GM18868 (cell line): ENCODE results near the gene TSPAN11.
A peak's percentile ranks its signal among the peaks of the same experiment; 100 is the strongest.
"Not testable (repeated sequence)": the region's sequence is repeated elsewhere in the genome, so short reads cannot be mapped to it uniquely, and the experiment has no call there.

Experiments
- ATAC-seq: cut with Tn5 transposase; IDR thresholded peaks from one replicate; pipeline ENCODE4 v1.9.1; 2021; ENCODE audit warnings: mild to moderate bottlenecking, moderate library complexity; ENCODE audit not compliant: unreplicated experiment

The TSPAN11 gene

DNA sequence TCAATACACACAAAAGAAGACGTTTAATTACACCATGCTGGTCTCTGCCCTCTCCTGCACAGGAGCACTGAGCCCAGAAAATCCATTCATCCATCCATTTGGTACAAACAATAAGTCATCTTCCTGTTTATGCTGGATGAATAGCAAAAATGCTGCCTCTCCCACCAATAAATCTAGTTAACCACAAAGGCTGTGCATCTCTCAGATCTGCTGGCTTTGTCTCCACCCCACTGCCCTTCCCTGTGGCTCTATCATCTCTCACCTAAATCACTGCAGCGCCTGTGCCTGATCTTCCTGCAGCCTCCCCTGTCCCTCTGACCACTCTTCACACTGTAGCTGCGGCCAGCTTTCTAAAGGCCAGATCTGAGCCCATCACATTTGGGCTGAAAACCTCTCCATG is 74.2 kb downstream of the TSPAN11 start:
- ATAC-seq, result no peak

DNA sequence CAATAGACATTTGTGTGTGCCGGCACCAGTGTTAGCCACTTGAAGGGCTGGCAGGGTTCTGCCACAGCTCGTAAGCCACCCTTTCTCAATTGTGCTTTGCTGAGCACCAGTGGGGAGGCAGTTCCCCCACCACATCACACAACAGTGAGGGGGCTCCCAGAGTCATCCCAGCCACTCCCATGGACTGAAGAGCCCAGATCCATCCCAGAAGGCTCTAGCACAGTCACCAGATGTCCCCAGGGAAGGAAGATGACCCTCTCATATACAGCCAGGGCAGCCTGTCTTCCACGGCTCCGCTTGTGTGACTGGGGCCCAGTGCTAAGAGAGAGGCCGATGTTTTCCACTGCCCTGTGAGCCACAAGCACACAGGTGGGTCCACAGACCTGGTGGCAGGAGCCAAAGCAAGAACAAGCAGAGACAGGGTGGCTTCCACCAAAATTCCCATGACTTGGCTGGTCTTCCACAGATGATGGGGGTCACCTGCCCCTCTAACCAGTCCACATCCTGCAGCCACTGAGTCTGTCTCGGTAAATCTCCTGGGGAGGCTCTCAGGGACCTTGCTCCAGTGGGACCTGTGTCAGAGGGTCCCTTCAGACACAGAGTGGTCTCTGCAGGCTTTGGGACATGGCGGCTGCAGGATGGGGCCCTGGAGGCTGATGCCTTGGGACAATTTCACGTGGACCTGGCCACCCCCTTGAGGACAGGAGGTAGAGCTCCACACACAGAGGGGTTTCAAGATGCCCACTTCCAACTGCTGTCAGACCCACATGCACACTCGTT is 75.2 kb downstream of the TSPAN11 start:
- ATAC-seq, result no peak

GRCh38 chr12:31002361-31002725 is 75.8 kb downstream of the TSPAN11 start:
- peak; percentile 31 for ATAC-seq

GRCh38 chr12:31002999-31003398 is 76.5 kb downstream of the TSPAN11 start:
- peak; percentile 71 for ATAC-seq

- no peak for ATAC-seq
Observed at GRCh38 chr12:31003861-31004640, 77.5 kb downstream of the TSPAN11 start.

DNA sequence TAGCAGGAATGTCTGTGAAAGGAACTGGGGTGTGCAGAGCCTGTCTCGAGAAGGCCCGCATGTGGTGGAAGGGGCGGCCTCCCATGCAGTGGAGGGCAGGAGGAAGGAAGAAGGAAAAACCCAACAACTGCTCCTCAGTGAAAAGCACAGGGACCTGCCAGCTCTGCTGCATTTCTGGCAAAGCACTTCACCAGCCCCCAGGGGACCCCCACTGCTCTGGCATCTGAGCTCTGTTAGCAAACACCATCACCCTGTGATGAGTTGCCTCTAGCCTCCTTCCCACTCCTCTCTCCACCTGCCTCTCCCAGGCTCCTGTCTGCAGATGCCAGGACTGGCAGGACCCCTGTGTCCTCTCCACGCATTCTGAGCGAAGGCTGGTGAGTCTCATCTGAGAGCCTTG is 78.1 kb downstream of the TSPAN11 start:
- no peak for ATAC-seq

GRCh38 chr12:31005256-31005943 is 78.9 kb downstream of the TSPAN11 start:
- no peak for ATAC-seq

GRCh38 chr12:31005944-31006361 is 79.4 kb downstream of the TSPAN11 start:
- no peak for ATAC-seq

DNA sequence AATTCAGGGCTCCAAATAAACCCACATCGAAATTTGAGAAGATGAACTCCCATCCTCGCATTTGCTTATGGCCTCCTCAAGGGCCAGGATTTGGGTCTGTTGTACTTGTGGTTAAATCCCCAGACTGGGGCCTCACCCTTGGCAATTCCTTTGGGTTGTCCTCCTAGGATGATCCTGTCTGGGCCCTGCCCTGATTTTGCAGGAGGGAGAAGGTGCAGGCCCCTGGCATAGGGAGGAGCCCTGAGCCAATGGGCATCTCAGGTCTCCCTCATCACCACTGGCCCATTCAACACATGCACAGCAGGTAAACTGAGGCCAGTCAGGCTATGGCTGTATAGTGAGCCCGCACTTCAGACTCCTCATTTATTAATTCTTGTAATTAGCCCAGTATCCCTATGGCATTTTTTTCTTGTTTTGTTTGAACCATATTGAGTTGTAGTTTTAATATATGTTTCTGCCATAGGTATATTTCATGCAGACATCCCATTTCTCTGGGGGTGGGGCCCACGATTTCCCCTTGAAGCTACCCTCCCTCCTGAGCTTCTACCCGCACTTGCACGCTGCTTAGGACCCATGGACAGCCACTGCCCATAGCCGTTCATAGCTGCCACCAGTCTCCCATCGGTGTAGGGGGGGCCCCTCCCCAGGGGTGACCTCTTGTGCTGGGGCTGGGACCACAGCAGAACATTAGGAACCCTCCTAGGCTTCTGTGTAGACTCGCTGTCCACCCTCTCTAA is 80.0 kb downstream of the TSPAN11 start:
- ATAC-seq, result no peak

DNA sequence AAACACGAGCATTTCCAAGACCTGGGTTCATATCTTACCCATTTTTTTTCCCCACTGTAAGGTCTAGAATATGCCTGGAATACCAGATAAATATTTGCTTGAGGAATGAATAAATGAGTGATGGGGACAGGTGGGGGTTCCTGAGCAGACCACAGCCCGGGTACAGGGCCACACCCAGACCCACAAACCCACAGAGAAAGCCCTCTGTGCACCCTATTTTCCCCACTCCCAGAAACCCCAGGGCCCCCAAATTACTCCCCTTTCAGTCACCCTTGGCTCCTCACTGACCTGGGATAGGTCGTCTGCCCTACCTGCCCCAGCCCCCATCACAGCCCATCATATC is 80.6 kb downstream of the TSPAN11 start:
- ATAC-seq, result no peak

- no peak for ATAC-seq
Observed at GRCh38 chr12:31007636-31008175, 81.2 kb downstream of the TSPAN11 start.

DNA sequence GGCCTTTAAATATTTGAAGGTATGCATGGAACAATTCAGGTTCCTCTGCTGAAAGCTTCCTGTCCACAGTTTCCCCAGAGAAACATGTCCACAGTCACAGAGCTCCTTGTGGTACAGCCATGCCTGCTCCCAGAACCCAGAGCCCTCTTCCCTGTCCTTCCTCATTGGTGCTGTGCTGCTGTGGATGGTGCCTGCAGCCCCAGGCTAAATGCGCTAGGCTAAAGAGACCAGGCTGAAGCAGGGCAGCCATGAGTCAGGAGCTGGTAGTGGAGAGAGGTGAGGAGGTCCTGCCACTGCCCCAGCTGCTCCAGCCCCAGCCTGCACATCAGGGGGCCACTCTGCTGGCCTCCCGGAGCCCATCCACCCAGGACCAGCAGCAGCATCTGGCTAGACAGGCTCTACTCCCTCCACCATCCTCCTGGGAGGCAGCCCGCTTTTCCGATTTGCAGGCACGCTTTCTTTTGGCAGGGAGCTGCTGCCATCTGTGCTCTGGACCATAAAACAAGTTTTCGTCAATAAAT is 81.8 kb downstream of the TSPAN11 start:
- no peak for ATAC-seq

DNA sequence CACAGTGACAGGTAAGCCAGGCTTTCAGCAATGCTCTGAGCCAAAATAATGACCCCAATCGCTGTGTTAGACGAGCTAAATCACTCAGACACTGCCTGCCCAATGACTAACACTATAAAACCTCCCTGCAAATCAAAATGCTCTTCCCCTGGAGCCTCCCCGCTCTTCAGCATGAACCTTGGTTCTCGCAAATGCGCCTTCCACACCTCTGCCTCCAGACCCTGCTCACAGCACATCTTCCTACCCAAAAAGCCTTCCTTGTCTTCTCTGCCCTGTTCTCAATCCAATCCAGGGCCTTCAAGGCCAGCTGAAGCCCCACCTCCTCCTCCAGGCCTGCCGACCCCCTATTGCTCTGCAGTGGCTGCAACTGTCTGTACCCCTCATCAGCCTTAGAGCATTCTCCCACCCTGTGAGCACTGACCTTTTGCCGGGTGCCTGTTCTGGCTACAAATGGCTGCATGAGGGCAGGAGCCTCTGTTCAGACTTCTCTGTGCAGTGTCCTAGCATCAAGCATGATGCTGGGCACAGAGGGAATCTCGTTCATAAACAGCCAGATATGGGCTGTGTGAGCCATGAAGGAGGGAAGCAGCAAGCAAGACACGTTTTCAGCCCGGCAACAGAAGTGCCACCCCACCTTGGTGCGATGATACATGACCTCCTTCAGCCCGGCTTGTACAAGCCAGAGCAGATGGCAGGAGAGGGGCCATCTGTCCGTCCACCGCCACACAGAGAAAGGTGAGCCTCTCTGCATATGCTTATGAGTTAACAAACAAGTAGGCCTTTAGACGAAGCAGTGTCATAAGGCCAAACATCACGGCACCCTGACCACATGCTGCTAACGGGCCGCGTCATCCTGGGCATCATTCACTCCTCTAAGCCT is 82.7 kb downstream of the TSPAN11 start:
- ATAC-seq, result no peak

- no peak for ATAC-seq
Observed at GRCh38 chr12:31009976-31010375, 83.4 kb downstream of the TSPAN11 start.

GRCh38 chr12:31011336-31011735 is 84.8 kb downstream of the TSPAN11 start:
- no peak for ATAC-seq

DNA sequence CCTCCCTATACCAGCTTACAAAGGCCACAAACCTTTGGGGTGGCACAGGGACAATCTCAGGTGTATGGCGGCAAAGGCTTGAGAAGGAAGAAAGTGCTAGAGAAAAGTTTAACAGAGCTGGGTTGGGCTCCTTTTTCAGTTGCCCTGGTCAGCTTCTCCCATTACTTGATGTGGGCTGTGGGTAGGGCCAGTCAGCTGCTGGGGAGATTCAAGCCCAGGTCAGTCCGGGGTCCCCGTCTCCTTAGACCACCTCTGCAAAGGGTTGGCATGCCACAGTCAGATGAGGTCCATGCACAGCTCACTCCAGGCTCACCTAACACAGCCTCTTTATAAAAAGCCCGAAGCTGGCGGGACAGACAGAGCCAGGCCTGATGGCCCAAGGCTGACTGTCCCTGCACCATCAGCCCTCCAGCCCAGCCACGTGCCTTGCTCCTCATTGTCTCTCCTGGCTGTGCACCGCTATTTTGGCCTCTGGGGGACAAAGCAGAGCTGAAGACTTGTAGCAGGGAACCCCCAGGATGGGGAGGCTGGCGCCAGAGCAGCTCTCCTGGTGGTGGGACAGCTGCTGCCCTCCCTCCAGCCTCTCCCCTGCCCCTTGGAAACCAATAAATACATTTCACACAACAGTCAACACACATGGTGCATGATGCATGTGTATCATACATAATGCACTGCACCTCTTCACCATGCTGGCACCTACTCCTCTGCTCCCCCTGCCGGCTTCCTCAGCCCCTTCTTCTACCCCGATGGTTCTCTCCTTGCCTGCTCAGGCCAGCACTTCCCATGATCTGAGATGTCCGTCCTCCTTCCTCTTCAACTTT is 85.4 kb downstream of the TSPAN11 start:
- ATAC-seq, result peak; percentile 75

- not testable (repeated sequence) for ATAC-seq
Observed at GRCh38 chr12:31012567-31012891, 86.0 kb downstream of the TSPAN11 start.

DNA sequence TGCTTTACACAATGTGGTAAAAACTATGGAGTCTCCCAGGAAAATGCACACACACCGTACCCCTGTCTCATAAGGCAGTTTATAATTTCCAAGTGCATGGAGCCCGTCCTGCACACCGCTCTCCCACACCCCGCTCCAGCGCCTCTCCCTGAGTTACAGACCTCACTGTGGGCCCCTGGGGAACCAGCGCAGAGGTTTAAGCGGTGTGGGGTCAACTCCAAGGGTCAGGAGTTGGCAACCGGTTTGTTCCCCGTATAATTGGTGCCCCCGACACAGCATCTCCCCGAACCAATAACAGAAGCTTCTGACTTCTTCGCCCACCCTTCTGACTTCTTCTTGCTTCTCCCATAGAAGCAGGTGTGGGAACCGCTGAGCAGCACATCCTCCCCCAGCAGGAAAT is 88.7 kb downstream of the TSPAN11 start:
- no peak for ATAC-seq

DNA sequence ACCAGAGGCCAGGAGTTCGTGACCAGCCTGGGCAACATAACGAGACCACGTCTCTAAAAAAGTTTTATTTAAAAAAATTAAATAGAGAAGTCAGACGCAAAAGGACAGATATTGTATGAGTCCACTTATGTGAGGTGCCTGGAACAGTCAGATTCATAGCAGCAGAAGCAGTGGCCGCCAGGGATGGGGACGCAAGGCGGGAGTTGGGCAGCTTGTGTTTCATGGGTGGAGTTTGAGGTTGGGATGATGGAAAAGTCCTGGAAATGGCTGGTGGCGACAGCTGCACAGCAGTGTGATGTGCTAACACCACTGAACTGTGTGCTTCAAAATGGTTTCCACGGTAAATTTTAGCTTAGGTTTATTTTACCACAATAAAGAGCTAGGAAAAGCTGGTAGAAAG is 89.5 kb downstream of the TSPAN11 start:
- ATAC-seq, result no peak
